ENCODE data around the gene OR2V2.
A peak's percentile ranks its signal among the peaks of the same experiment; 100 is the strongest.
"Not testable (repeated sequence)": the region's sequence is repeated elsewhere in the genome, so short reads cannot be mapped to it uniquely, and the experiment has no call there.

The OR2V2 gene

DNA sequence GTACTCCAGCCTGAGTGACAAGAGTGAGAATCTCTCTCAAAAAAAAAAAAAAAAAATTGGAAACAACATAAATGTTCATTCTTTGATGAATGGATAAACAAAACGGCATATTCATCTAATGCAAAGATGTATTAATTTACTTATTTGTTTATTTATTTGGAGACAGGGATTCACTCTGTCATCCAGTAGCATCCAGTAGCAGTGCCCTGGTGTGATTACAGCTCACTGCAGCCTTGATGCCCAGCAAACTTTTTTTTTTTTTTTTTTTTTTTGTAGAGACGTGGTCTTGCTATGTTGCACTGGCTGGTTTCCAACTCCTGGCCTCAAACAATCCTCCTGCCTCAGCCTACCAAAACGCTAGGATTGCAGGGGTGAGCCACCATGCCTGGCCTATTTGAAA, 24.4 kb downstream of the OR2V2 start:
- DNase-seq = no peak

DNA sequence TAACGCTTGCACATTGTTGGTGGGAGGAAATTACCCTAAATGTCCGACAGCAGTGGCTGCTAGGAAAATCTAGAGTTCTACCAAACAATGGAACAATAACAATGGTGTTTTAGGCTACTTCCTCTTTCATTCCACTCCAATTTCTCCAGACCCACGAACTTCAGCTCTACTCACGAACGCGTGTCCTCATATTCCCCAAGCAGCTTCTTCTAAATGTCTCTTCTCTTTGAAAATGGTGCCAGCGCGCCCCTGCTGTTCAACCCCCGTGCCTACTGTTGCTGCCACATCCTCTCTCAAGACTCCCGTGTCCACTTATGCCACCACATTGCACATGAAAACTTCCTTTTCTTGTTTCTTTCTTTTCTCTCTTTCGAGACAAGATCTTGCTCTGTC, 25.6 kb downstream of the OR2V2 start:
- no peak for DNase-seq

DNA sequence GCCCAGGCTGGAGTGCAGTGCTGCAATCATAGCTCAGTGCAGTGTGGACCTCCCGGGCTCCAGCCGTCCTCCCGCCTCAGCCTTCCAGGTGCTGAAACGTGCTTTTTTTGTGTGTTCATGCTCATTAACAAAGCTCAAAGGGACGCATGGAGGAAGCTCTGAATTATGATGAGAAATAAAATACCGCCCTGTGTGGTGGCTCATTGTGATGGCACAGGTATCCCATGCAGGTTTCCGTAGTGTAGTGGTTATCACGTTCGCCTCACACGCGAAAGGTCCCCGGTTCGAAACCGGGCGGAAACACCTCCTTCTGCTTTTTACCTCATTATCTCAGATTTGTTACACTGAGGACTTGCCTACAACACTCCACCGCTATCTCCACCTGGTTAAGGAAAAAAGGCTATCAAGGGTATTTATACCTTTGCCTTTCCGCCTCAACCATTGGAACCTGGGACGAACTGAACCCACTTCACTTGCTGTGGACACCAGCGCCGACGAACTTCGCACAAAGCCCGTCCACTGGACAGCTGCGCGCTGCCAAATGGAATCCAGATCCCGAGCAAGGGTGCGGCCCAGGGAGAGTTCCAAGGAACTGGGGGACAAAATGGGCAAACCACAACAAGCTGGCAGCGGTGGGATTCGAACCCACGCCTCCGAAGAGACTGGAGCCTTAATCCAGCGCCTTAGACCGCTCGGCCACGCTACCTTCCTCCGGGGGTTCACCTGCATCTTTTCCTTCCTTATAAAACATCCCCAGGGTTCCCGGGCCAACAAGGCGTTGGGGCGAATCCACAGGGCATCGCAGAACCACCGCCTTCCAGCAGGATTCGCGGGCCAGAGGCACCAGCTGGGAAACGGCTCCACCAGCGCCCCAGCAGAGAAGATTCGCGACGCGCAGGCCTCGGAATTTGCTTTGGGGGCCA, 26.3 kb downstream of the OR2V2 start:
- DNase-seq = no peak

DNA sequence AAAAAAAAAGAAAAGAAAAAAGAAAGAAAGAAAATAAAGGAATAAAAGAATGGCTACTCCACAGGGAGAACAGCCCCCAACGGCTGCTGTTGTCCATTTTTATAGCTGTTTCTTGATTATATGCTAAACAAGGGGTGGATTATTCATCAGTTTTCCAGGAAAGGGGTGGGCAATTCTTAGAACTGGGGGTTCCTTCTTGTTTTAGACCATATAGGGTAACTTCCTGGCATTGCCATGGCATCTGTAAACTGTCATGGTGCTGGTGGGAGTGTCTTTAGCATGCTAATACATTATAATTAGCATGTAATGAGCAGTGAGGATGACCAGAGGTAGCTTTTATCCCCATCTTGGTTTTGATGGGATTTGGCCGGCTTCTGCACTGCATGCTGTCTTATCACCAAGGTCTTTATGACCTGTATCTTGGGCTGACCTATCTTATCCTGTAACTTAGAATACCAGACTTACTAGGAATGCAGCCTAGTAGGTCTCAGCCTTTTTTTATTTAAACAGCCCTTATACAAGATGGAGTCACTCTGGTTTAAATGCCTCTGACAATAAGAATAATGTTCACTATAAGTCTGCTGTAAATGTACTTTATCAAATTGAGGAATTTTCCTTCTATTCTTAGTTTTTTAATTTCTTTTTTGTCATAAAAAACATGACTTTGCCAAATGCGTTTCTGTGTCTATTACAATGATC, 29.0 kb downstream of the OR2V2 start:
- no peak for DNase-seq

DNA sequence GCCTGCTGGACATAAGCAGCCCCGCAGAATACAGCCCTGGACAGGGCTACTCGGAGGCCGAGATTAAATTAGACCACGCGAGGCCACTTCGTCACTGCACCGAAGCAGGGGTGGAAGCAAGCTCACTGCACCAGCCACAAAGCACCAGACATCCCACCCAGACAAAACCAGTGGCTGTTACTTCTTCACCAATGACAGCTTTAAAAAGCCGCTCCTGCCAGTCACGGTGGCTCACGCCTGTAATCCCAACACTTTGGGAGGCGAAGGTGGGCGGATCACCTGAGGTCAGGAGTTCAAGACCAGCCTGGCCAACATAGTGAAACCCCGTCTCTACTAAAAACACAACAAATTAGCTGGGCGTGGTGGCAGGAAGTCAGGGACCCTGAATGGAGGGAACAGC, 30.2 kb downstream of the OR2V2 start:
- not testable (repeated sequence) for DNase-seq

DNA sequence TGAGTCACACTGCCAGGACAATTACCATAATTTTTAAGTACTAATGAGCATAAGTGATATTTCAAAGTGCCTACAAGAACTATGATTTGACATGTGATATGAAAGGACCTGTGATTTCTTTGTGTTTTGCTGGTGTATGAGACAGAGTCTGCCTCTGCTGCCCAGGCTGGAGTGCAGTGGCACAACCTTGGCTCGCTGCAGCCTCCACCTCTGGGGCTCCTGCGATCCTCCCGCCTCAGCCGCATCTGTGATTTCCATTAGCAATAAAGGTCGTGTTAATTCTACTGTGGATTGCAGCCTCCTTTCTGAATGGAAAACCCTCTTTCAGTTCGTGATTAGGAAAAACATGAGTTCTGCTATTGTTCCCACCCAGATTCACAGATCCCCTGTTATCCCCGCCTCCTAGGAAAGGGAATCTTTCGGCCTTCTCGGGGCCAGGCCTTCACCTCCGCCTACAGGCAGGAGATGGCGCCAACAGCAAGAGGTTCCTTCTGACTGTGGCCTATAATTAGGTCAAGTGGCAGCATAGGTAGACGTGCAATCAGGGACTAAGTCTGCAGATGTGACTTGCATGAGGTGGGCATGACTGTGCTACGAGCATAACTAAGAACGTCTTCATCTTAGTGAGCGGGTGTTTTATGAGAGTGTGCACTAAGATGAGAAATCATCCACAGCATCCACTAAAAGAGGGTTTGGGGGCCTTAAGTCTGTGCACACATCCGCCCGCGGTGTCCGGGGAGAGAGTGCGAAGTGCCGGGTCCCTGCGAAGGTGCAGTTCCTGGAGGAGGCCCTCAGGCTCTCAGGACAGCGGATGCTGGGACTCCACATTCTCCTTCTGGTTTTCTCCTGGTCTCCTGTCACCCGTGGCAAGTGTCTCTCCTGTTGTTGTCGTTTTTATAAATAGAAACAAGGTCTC, 34.5 kb downstream of the OR2V2 start:
- DNase-seq = no peak

DNA sequence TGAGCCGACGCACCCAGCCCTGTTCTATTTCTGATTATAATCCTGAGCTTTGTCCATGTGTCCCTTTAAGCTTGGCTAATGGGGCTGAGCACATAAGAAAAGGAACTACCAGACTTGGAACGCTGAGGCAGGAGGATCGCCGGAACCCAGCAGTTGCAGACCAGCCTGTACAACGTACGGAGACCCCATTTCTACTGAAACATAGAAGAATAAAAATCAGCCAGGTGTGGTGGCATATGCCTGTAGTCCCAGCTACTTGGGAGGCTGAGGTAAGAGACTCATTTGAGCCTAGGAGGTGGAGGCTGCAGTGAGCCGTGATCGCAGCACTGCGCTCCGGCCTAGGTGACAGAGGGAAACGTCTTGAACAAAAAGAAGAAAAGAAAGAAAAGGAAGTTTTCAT, 35.3 kb downstream of the OR2V2 start:
- DNase-seq = no peak

DNA sequence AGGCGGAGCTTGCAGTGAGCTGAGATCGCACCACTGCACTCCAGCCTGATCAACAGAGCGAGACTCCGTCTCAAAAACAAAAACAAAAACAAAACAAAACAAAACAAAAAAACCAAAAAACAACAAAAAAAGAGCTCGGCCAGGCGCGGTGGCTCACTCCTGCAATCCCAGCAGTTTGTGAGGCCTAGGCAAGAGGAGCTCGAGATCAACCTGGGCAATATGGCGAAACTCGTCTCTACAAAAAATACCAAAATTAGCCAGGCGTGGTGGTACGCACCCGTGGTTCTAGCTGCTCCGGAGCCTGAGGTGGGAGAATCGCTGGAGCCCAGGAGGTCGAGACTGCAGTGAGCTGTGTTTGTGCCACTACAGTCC, 37.4 kb downstream of the OR2V2 start:
- no peak for DNase-seq

DNA sequence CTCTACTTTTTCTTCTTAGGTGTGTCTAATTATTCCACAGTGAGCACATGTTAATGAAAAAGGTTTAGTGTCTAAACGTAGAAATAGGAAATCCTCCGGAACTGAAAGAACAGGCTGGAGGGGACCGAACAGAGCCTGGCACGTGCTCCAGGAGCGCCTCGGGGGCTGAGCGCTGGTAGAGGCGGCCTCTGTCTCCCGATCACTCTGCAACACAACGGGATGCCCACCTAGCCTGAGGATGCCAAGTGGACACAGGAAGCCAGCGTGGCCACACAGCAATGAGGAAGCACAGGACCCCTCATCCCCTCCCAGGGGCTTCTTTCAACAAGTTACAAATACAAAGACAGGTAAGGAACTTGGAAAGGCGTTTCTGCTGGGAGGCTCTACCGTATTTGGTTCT, 38.2 kb downstream of the OR2V2 start:
- no peak for DNase-seq

DNA sequence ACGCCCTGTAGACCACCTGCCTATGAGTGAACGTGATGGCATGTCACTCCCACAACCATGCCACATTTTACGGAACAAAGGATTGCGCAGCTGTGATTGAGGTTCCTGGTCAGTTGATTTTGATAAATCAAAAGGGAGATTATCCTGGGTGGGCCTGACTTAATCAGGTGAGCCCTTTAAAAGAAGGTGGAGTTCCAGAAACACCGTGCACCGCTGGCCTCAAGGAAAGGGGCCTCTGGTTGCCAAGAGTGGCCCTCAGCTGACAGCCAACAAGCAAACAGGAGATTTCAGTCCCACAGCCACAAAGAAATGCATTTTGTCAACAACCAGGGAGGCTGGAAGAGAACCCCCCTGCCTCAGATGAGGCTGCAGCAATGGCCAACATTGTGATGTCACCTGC, 38.6 kb downstream of the OR2V2 start:
- no peak for DNase-seq

DNA sequence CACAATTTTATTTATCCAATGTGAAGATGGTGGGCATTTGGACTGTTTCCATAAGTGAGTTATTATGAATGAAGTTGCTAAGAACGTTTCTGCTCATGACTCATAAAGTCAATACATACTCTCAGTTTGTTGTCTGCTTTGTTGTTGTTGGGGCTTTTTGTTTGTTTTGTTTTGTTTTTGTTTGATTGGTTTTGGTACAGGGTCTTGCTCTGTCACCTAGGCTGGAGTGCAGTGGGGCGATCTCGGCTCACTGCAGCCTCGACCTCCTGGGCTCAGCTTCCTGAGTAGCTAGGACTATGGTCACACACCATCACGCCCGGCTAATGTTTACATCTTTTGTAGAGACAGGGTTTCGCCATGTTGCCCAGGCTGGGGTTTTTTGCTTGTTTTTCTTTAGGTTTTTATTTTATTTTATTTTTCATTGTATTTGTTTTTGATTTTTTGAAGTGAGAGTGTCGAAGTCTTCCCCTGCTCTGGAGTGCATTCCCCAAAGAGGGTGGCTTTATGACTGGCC, 39.7 kb downstream of the OR2V2 start:
- DNase-seq = no peak

DNA sequence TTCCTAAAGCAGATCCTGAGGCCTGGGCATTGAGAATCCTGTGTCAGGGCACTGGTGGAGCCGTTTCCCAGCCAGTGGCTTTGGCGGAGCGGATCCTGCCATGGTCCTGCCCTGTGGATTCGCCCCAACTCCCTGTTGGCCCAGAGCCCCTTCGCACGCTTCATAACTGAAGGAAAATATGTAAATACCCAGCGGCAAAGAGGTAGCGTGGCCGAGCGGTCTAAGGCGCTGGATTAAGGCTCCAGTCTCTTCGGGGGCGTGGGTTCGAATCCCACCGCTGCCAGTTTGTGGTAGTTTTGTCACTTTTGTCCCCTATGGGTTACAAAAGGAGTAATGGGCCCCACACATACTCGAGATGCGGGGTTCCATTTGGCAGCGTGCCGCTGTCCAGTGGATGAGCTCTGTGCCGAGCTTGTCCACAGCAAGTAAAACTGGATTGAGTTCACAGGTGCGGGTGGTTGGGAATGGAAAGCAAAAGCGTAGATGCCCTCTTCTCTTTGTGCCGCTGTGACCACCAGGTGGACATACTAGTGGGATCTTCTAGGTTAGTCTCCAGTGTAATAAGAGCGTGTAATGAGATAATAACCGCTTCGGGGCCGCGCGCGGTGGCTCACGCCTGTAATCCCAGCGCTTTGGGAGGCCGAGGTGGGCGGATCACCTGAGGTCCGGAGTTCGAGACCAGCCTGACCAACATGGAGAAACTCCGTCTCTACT, 40.3 kb downstream of the OR2V2 start:
- DNase-seq = peak; percentile 71

DNA sequence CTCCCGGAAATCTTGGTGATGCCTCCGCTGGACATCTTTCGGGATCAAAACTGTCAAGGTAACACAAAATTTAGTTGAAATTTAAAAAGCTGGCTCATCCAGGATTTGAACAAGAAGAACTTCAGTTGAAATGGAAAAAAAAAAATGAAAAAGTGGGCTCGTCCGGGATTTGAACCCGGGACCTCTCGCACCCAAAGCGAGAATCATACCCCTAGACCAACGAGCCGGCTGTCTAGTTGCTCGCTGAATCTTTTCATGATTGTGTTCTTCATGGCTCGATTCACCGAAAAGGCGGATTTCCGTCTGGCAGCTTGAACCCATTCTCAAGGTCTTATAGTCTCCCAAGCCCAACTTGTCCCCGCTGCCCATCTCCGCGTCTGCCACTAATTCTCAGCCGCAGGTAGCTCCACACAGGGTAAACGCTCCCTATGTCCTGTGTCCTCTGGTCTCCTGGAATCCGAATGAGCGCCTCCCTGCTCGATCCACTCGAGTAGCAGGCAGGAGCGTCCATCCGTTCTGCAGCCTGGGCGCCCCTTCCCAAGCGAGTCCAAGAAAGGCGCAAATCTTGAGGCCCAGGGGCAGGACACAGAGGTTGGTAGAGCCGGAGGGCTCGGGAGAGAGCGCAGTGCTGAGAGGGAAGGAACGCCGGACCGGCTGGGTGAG, 41.4 kb downstream of the OR2V2 start:
- DNase-seq = no peak

DNA sequence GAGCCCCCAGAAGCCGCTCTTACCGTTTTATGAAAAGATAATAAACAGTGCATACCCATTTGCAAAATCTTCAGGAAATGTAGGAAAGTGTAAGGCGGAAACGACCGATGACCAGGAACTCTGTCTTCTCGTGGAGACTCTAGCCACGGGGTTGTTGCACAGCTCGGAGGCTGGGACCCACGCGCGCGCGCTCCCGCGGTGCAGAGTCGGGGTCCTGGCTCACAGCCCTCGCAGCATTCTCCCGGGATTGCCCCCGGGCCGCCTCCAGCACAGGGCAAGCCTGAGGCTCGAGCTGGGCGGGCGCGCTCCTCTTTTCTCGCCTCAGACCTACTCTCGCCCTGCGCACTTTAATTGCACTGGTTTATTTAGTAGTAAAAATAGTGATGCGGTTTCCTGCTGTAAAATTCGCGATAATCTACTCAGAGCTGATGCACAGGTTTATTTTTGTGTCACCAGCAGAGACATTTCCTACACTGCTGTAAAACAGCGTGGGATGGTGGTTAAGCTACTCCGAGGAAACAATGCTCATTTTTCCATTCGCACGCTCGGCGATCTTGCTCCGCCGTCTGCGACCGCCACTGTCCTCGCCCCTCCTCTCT, 42.1 kb downstream of the OR2V2 start:
- DNase-seq = no peak

DNA sequence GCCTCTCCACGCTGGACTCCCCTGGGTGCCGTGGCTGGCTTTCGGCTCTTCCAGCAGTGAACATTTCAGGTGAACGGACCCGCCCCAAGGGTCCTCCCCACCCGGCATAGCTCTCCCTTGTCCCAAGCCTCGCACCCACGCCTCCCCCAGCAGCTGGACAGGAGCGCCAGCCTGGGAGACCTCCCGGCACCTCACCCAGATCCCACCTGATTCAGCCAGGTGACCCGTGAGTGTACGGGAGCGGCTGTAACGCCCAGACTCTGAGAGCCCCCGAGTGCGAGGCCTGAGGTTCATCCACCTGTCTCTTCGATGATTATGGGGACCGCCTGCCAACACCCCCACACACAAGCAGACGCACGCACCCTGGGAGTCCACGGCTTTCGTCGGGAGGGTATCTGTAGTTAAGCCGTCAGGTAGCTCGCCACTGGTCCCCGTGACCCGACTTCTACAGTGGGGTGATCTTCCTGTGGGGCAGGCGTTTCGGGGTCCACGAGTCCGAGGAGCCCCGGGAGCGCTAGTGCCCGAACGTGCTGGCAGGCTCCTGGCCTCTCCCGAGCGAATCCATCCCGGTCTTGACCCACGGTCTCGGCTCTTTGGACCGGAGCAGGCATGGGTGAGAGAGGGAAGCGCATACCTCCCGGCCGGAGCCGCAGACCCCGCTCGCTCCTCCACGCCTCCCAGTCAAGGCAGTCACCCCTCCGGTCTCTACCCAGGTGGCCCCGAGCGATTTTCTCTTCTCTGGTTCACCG, 42.8 kb downstream of the OR2V2 start:
- no peak for DNase-seq

DNA sequence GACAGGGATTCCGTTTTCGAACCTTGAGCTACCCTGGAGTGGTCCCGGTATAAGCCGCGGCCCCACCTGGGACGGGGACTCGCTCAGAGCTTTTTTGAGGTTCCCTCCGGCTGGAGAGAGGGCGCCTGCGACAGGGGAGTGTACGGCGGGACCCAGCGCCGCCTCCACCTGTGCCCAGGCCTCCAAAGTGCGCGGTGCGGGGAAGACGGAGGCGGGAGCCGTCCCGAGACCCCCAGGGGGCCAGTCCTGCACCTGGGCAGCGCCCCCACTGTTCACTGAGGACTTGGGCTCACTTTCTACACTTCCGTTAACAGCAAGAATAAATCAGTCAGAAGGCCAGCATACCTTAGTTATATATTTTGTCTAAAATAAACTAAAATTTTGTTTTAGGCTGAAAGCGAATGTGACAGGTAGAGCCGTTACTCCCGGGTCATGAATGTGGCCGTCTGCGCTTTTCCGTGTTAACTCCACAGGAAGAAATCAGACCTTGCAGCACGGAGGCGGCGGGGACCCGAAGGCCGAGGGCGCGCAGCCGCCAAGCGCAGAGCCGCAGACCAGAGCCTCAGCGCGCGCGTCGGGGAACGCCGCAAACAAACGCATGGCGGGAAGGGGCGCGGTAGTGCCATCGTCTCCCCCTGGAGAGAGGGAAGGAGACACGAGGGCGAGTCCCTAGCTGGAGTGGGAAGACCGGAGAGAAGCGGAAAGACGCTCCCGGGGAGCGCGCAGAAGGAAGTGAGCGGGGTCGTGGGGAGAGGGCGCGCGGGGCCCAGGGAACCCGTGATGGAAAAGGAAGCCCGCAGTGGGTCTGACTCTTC, 43.5 kb downstream of the OR2V2 start:
- no peak for DNase-seq

DNA sequence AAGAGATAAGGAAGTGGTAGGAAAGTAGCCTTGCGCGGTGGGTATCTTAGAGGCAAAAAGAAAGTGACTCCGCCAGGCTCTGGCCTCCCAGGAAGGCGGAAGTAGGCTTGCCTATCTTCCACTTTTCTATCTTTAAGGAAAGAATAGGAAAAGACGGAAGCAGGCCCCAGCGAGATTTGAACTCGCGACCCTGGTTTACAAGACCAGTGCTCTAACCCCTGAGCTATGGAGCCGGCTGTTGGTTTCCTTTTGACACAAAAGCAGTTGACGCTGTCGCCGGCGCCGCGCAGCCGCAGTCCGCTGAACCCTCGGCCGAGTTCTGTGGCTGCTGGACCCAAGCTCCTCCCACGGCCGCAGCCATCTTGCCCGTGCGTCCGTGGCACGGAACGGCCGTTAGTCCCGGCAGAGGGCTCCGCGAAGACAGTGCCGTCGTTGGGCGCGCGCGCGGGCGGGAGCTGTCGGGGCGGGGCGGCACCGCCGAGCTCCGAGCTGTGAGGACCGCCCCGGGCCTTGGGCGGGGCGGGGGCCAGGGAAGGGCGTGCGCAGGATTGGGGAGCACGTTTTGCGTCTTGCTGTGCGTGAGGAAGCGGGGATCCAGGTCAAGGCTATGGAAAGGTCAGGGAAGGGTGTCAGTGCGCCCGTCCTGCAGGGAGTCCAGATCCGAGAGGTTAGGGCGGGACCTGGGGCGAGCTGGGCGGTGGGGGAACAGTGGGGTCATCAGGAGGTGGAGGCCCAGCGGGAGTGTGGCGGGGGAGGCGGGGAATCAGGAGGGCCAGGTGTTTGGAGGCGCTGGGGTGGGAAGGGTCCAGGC, 44.3 kb downstream of the OR2V2 start:
- peak; percentile 90 for DNase-seq

DNA sequence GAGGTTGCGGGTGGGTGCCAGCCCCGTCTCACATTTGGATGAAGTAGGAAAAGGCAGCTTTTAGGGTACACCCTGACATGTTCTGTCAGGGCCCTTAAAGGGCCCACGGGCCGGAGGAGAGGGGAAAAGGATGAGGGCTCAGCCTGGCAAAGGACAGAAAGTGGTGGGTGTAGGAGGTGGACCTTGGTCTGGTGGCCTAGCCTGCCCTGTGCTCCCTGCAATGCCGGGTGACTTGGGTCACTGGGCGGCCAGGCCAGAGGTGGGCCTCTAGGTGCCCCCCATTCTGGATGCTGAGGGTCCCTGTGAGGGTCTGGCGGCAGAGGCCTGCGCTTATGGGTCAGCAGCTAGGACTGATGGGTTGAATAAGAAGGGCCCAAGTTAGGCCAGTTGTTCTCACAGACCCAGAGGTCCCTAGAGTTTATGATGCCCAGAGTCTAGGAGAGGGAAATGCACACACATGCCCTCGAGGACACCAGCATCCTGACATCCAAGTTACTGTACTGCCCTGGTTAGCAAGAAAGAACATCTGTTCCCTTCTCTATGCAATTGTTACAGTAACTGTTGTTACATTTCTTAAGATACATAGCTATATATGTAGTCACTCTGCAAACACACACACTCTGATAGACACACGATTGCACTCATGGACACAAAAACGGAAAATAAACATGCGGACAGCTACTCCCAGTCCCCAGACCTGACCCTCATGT, 45.1 kb downstream of the OR2V2 start:
- no peak for DNase-seq

All from 8988T (cell line).